ENCODE data around the gene OTOGL.

DNA sequence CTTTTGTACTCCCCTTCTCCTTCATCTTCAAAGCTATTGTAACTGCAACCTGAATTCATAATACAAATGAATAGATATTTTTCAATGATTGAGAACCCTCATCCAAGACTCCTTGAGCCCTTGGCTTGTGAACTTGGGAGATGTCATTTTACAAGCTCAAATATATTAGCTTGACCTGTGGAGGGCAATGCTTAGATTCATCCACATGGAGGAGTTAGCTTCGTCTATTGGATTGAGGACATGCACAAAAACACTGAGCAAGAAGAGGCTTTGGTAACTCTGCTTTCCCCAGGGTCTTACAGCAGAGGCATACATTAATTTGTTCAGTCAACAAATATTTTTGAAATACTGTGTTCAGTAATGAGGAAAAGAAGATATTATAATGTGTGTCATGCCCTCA, 101.1 kb downstream of the OTOGL start:
- TF ChIP-seq, protein P1, sequence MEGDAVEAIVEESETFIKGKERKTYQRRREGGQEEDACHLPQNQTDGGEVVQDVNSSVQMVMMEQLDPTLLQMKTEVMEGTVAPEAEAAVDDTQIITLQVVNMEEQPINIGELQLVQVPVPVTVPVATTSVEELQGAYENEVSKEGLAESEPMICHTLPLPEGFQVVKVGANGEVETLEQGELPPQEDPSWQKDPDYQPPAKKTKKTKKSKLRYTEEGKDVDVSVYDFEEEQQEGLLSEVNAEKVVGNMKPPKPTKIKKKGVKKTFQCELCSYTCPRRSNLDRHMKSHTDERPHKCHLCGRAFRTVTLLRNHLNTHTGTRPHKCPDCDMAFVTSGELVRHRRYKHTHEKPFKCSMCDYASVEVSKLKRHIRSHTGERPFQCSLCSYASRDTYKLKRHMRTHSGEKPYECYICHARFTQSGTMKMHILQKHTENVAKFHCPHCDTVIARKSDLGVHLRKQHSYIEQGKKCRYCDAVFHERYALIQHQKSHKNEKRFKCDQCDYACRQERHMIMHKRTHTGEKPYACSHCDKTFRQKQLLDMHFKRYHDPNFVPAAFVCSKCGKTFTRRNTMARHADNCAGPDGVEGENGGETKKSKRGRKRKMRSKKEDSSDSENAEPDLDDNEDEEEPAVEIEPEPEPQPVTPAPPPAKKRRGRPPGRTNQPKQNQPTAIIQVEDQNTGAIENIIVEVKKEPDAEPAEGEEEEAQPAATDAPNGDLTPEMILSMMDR (IDR thresholded peaks at IDR 0.05), result no peak
- no peak for TF ChIP-seq POLR2A (IDR thresholded peaks at IDR 0.05)
- TF ChIP-seq EP300 (IDR thresholded peaks at IDR 0.05), result no peak

Data from tibial nerve (tissue), 4 donors.